GM21825 (cell line): Measurements from ENCODE around the gene SYTL1.

ENCODE experiments used
- ATAC-seq: cut with Tn5 transposase; IDR thresholded peaks from one replicate; pipeline ENCODE4 v1.9.1; 2021; ENCODE audit warnings: mild to moderate bottlenecking, moderate library complexity; ENCODE audit not compliant: unreplicated experiment

Gene SYTL1, protein sequence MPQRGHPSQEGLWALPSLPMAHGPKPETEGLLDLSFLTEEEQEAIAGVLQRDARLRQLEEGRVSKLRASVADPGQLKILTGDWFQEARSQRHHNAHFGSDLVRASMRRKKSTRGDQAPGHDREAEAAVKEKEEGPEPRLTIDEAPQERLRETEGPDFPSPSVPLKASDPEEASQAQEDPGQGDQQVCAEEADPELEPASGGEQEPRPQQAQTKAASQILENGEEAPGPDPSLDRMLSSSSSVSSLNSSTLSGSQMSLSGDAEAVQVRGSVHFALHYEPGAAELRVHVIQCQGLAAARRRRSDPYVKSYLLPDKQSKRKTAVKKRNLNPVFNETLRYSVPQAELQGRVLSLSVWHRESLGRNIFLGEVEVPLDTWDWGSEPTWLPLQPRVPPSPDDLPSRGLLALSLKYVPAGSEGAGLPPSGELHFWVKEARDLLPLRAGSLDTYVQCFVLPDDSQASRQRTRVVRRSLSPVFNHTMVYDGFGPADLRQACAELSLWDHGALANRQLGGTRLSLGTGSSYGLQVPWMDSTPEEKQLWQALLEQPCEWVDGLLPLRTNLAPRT

DNA sequence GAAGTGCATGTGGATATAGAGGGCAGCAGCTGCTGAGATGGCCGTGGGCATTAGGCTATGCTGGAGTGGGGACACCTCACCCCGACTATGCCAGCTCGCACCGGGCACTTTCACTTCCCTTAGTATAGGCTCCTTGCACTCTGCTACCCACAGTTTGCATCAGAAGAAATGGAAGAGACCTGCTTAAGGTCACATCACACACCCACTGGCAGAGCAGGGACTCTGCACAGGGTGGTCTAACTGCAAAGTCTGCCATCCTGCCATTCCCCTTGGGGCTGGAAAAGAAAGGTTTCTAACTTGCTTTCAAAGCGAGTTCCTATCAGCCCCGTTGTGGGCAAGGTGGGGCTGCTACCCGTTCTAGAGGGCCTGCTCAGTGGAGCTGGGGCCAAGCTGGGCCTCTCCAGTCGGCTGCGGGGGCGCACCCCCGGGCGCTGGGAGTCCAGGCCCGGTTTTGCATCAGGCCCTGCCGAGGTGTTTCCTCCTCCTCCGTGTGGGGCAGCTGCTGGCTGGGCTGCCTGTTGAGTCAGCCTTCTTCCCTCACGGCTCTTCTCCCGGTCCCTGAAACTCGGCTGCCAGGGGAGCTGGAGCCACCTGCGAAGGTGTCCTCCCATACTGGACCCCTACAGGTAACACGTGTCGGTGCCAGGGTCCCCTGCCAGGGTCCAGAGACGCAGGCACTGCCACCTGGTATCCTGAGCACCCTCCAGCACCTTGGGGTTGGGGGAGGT lies at the start of gene SYTL1:
SYTL1 (plus strand) TSS at position 498 of the 728 bp plus-strand sequence. CDS start 3,313 bp downstream, outside the sequence.
- ATAC-seq, result peak; percentile 51

GRCh38 chr1:27292106-27292505 lies 49.7 kb upstream of the SYTL1 start:
- no peak for ATAC-seq

GRCh38 chr1:27293915-27294314 lies 47.9 kb upstream of the SYTL1 start:
- no peak for ATAC-seq

DNA sequence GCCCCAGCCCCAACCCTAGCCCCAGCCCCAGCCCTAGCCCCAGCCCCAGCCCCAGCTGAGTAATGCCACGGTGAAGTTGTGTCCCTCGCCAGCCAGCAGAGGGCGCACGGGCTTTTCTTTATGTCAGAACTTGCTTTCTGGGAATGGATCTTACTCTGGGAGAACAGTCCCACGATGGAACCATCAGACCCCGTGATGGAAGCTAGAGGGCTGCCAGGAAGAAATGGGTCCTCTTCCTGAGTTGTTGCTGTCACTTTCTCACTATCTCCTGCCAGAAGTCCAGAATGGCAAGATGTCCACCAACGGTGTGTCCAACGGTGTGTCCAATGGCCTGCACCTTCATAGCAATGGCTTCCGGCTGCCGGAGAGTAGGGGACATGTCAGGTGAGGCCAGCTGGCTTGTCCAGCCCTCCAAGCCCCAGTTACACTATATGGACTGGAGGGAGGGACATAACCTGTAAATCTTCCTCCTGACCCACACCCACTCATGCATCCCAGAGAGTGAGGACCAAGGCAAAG lies 45.0 kb upstream of the SYTL1 start:
- ATAC-seq, result no peak

GRCh38 chr1:27297903-27298302 lies 43.9 kb upstream of the SYTL1 start:
- no peak for ATAC-seq

DNA sequence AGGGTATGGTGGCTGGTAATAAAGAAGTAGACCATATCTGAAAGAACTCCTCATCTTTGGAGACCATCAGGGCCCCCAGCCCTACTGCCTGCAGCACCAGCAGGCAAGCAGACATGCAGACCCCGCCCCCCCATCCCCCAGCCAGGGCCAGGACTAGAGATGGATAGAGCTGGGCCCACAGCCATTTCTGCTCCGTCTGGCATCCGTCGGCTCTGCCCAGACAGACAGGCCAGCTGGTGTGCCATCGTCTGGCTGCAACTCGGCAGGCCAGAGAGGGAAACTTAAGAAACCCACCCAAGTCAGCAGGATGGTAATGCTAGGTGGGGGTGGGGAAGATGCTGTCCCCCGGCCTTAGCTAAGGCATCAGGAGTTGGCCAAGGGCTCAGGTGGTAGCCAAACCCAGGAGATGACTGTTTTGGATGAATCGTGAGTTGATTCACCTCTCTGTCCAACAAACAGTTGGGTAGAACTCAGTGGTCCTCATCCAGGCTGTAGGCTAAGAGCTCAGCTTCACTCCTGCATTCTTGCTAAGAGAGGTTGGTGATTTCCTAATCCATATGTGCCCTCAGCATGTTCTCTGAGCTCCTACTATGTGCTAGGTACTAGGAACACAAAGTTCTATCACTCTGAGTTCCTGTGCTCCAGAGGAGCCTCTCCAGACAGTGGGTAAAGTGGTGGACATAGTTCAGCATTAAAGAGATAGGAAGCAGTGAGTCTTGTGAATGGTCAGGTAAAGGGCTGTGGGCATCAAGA lies 43.0 kb upstream of the SYTL1 start:
- no peak for ATAC-seq

GRCh38 chr1:27299385-27300271 lies 42.2 kb upstream of the SYTL1 start:
- ATAC-seq, result no peak

DNA sequence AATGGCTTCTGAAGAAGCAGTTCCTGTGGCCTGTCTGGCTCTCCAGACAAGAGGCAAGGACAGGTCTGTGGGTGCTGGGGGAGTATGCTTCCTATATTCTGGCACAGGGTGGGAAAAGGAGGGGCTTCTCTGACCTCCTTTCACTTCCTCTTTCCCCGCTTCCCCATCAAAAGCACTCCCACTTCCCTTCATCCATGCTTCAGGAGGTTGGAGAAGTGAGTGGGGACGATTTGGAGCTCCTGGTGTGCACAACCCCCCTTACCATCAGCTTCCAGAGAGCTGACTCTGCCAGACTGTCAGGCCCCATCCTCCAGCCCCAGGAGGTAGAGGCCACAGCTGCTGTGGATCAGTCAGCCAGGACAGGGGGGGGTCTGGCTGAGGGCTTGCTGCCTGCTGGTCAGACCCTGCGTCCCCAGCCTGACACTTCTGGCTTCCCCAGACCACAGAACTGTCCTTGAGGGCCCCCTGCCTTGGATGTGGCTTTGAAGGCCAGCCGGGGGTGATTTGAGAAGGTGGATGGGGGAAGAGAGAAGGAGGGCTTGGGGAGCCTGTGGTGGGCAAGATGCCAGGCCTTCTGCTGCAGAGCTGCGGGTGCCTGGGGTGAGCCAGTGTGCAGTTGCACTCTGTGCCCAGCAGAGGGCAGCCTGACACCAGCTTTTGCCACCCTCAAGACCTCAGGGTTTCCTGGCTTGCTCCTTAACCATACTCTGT lies 41.3 kb upstream of the SYTL1 start:
- peak; percentile 50 for ATAC-seq

DNA sequence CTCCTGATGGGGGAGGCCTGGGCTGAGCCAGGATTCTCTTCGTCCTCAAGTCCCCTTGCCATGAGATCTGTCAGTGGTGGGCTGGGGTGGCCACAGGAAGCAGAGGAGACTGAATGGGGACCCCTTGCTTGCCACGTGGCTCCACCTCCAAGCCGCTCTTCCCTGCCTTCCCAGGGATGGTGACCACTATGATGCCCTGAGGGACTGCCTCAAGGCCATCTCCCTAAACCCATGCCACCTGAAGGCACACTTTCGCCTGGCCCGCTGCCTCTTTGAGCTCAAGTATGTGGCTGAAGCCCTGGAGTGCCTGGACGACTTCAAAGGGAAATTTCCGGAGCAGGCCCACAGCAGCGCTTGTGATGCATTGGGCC lies 40.8 kb upstream of the SYTL1 start:
- no peak for ATAC-seq

DNA sequence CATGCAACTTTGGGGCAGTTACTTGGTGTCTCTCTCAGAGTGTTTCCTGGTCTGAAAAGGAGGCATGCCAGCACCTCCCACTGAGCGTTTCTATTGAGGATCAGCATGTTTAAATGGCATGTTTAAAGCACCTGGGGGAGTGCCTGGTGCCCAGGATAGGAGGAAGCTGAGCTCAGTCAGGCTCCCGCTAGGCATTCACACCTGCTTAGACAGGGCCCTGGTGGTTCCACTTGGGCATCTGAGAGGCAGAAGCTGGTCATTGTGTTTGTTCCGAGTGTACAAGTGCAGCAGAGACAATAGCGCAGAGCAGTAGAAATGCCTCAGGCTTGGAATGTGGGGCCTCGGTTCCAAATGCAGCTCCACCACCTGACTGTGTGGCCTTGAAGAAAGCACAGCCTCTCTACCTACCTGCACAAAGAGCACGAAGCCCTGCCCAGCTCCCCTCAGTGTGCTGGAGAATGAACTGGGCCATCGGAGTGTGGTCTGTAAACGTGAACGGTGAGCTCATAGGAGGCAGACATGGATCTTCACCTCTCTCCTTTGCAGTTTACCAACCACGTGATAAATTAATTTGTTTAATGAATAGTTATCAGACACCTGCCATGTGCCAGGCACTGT lies 40.1 kb upstream of the SYTL1 start:
- no peak for ATAC-seq

DNA sequence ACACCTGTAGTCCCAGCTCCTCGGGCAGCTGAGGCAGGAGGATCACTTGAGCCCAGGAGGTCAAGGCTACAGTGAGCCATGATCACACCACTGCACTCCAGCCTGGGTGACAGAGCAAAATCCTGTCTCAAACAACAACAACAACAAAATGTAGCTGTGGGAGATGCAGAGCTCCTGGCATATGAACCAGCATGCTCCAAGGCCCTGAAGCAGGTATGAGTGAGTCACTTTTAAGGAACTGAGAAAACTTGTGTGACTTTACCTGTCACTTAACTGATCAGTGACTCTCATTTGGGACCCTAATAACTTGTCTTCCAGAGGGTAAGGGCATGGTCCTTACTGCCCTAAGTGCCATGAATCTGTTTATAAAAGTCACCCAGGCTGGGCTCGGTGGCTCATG lies 39.2 kb upstream of the SYTL1 start:
- no peak for ATAC-seq

GRCh38 chr1:27303509-27303908 lies 38.3 kb upstream of the SYTL1 start:
- ATAC-seq, result no peak

DNA sequence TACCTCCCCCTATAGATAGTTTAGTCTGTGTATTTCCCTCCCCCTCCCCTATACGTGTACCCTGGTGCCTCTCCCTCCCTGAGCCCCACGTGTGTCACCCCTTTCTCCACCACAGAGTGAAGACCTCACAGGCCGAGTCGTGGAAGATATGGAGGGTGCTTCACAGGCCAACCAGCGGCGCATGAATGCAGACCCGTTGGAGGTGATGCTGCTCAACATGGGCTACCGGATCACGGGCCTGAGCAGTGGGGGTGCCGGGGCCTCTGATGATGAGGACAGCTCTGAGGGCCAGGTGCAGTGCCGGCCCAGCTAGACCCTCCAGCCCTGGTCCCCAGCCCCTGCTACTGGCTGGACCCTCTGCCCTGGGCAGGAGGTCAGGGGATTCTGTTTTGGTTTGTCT lies 35.8 kb upstream of the SYTL1 start:
- ATAC-seq, result no peak

DNA sequence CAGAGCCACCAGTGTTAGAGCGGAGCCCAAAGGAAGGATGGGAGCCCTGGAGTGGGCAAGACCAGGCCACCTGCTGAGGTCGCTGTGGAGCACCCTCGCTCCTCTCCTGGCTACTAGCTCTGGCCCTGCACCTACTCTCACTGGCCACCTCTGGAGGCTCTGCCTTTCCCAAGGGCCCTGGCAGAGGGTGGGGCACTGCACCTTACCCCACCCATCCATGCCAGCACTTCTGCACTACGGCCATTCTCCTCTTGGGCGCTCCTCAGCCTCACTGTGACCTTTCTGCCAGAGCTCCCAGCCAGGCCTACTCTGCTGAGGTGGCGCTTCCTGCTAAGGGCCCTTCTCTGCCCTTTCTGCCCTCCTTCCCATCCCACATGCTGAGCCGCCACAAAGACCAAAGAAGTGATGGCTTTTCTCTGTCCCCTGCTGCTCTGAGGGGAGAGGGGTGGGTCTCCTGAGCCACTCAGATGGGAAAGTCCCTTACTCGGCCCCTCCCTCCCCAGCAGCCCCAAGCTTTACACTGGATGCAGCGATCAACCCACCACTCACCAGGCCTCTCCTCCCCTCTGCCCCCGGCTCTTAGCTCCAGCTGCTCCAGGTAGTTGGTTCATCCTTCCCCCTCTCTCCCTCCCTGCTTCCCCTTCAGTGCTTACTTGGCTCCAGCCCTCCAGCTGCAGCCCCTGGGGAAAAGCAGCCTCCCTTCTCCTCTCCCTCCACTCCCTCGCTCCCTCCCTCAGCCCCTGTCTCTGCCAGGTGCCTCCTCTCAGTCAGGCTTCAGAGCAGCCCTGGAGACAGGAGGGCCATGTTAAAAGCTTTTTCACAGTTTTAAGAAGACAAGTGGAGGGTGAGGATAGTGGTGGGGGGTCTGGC lies 34.7 kb upstream of the SYTL1 start:
- no peak for ATAC-seq

- no peak for ATAC-seq
These were observed 33.8 kb upstream of the SYTL1 start for GRCh38 chr1:27307874-27308598.

DNA sequence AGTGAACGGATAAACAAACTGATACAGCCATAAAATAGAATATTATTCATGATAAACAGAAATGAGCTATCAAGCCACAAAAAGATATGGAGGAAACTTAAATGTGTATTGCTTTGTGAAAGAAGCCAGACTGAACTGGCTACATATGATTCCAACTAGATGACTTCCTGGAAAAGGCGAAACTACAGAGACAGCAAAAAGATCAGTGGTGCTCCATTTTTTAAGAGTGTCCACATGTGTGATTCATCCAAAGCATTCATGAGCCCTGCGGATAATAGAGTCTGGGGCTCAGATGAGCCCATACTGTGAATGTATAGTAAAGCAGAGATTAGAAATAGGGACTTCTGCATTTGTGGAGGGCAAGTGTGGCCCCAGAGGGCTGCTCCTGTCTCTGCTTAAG lies 27.7 kb upstream of the SYTL1 start:
- no peak for ATAC-seq

- no peak for ATAC-seq
These were observed 27.1 kb upstream of the SYTL1 start for GRCh38 chr1:27314737-27315136.
